IPS-NIHi7 (cell line): ENCODE measurements around the gene CDKN2A.

Experiments used
- DNase-seq: peaks from one replicate; pipeline ENCODE4 v3.0.0; 2012; ENCODE audit warnings: mixed read lengths; ENCODE audit errors: extremely low spot score

The CDKN2A gene

GRCh38 chr9:21941337-21941995 lies 52.7 kb downstream of the CDKN2A start:
- DNase-seq: no peak

GRCh38 chr9:21936161-21936560 lies 58.0 kb downstream of the CDKN2A start:
- DNase-seq: no peak

- no peak for DNase-seq
Measured at GRCh38 chr9:21935631-21936030, 58.6 kb downstream of the CDKN2A start.

GRCh38 chr9:21933865-21934264 lies 60.3 kb downstream of the CDKN2A start:
- no peak for DNase-seq

GRCh38 chr9:21933281-21933680 lies 60.9 kb downstream of the CDKN2A start:
- DNase-seq: peak; percentile 28

GRCh38 chr9:21931428-21931827 lies 62.8 kb downstream of the CDKN2A start:
- no peak for DNase-seq

GRCh38 chr9:21927752-21928151 lies 66.4 kb downstream of the CDKN2A start:
- DNase-seq: no peak

GRCh38 chr9:21923694-21924093 lies 70.5 kb downstream of the CDKN2A start:
- no peak for DNase-seq

GRCh38 chr9:21919377-21920362 lies 74.5 kb downstream of the CDKN2A start:
- no peak for DNase-seq
